Measurements from ENCODE around the gene LRRC30.

DNA sequence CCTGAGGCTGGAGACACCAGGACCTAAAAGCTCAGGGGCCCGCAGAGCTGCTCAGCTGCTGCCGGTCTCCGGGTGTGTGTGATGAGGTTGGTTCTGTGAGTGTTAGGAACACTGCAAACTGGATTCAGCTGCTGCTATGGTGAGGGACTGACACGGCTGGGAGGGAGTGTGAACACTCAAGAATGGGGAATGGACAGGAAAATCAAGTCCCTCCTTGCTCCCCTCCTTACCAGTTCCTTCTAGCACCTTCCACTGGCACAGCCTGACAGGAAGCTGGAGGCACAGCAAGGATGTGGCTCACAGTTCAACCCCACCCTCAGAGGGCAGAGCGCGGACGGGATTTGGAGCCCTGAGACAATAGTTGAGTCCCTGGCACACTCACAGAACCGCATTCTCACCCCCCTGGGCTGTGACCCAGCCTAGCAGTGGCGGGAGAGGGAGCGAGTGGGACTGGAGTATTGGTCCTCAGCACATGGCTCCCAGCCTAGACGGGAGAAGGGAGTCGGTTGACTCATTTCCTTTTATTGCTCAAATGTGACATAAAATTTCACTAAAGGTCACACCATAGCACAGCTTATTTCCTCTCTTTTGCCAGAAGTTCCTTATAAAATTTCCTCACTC is 42.5 kb downstream of the LRRC30 start:
- no peak for TF ChIP-seq POLR2A (IDR thresholded peaks at IDR 0.05)
- TF ChIP-seq, protein P1, sequence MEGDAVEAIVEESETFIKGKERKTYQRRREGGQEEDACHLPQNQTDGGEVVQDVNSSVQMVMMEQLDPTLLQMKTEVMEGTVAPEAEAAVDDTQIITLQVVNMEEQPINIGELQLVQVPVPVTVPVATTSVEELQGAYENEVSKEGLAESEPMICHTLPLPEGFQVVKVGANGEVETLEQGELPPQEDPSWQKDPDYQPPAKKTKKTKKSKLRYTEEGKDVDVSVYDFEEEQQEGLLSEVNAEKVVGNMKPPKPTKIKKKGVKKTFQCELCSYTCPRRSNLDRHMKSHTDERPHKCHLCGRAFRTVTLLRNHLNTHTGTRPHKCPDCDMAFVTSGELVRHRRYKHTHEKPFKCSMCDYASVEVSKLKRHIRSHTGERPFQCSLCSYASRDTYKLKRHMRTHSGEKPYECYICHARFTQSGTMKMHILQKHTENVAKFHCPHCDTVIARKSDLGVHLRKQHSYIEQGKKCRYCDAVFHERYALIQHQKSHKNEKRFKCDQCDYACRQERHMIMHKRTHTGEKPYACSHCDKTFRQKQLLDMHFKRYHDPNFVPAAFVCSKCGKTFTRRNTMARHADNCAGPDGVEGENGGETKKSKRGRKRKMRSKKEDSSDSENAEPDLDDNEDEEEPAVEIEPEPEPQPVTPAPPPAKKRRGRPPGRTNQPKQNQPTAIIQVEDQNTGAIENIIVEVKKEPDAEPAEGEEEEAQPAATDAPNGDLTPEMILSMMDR (IDR thresholded peaks at IDR 0.05), result no peak
